ENCODE data around the gene ETFA. TPM values are rescaled to one million over a fixed set of nuclear protein-coding genes. Genes with fewer than 3 reads are reported as not detected.
A peak's percentile ranks its signal among the peaks of the same experiment; 100 is the strongest.

The ETFA gene
- total and polyA plus RNA-seq, 2 of the 8 experiments (the other 6 are each of a cell fraction or from before 2014, with no cell fraction given): 60.9 to 90.0 TPM

GRCh38 chr15:76187163-76187562 is 124.1 kb downstream of the ETFA start:
- Histone ChIP-seq H3K27me3 (replicated peaks in 1 of 4; ENCODE audit: control insufficient read depth in 3 of 4, extremely low read depth in 1 of 4, insufficient read depth in 3 of 4, low read length in 3 of 4) (peaks cover 0 to 9% (median 7%) of the 10 kb centered on the region in 4 experiments; a peak in 4 of 7 replicates), H3K79me2 (ENCODE audit: control insufficient read depth in 1 of 2, insufficient read depth in 2 of 2, low read length in 2 of 2) (no peaks in the 10 kb centered on the region), H3K9me3 (ENCODE audit: insufficient read depth in 2 of 2, low read depth in 1 of 2, low read length in 1 of 2) (no peaks in the 10 kb centered on the region), H3K27ac (ENCODE audit: low read depth, low read length) (no peak overlapping the region), H3K79me1 (ENCODE audit: low read depth, low read length) (no peaks in the 10 kb centered on the region), H2BK120ac (replicated peaks; ENCODE audit: low read depth, low read length) (no peak overlapping the region), H2BK12ac (ENCODE audit: low read depth, low read length) (no peak overlapping the region), H3K9ac (replicated peaks in 1 of 4; ENCODE audit: extremely low read depth in 1 of 4, low read depth in 3 of 4, low read length in 3 of 4) (no peak overlapping the region), H4K5ac (ENCODE audit: insufficient read length, low read depth, low read length) (no peak overlapping the region), H3K4me2 (ENCODE audit: insufficient read depth in 1 of 2, low read depth in 2 of 2, low read length in 2 of 2) (no peak overlapping the region), H4K91ac (replicated peaks; ENCODE audit: insufficient read length, low read length) (no peak overlapping the region), H3K4ac (replicated peaks; ENCODE audit: insufficient read length, low read depth, low read length) (no peak overlapping the region), H4K8ac (ENCODE audit: extremely low read depth, insufficient read depth, low read length) (no peak overlapping the region), H3K14ac (ENCODE audit: insufficient read length) (no peak overlapping the region), H3K18ac (ENCODE audit: extremely low read depth, low read length) (no peak overlapping the region), H3K56ac (replicated peaks; ENCODE audit: insufficient read length, low read depth, low read length) (no peak overlapping the region), H2BK20ac (ENCODE audit: low read length) (no peak overlapping the region), H2BK15ac (ENCODE audit: low read length) (no peak overlapping the region), H2BK5ac (ENCODE audit: low read depth, low read length) (no peak overlapping the region), H3K23ac (ENCODE audit: insufficient read length) (no peak overlapping the region), H3K4me3 (ENCODE audit: extremely low read depth in 1 of 4, insufficient read depth in 2 of 4, low read depth in 3 of 4, low read length in 4 of 4) (no peak overlapping the region), H3K36me3 (ENCODE audit: control insufficient read depth in 2 of 4, insufficient read depth in 4 of 4, low read length in 3 of 4) (no peaks in the 10 kb centered on the region), H3K23me2 (ENCODE audit: low read depth, low read length) (no peaks in the 10 kb centered on the region; the same call in 1 of the 2 replicates), H2AFZ (ENCODE audit: low read length) (no peak overlapping the region), H2AK5ac (ENCODE audit: low read depth, low read length) (0 out of 2 replicates have a peak overlapping the region, but pooled peaks have one; percentile 9), H3K4me1 (replicated peaks in 1 of 4; ENCODE audit: control insufficient read depth in 3 of 4, insufficient read depth in 4 of 4, low read length in 3 of 4) (peaks cover 0 to 2% (median 0%) of the 10 kb centered on the region in 4 experiments; a peak in 2 of 7 replicates), H4K20me1 (replicated peaks in 1 of 2; ENCODE audit: control insufficient read depth in 1 of 2, insufficient read depth in 2 of 2, low read length in 2 of 2) (no peaks in the 10 kb centered on the region)
- ChIA-PET POLR2A (ENCODE audit: partially characterized antibody) (interaction anchor here (1.3 kb wide), 1 partner anchor 147 kb away, joined by 4 read pairs; no protein-coding TSS in a partner anchor), CTCF (ENCODE audit: partially characterized antibody) (interaction anchor here (0.6 to 4.9 kb wide), 16 partner anchors 11 to 147 kb away, joined by 3 to 48 read pairs (median 4); no protein-coding TSS in a partner anchor)
- 72% methylated on average over 4 of the region's 4 CpGs; no CpG with 5 or more reads in 1 of the 2 experiments for WGBS, 2 experiments (ENCODE audit: extremely low coverage in 1 of 2, insufficient coverage in 1 of 2, insufficient read length in 1 of 2, insufficient replicate concordance in 2 of 2, low coverage in 1 of 2, low lambda C conversion rate in 2 of 2, missing lambda C conversion rate in 1 of 2)
- no peak for DNase-seq (ENCODE audit: low read depth in 1 of 2, low spot score in 2 of 2)
- FAIRE-seq: no peak

Measured in H1 (cell line).